ENCODE results near the gene PPFIA3.

DNA sequence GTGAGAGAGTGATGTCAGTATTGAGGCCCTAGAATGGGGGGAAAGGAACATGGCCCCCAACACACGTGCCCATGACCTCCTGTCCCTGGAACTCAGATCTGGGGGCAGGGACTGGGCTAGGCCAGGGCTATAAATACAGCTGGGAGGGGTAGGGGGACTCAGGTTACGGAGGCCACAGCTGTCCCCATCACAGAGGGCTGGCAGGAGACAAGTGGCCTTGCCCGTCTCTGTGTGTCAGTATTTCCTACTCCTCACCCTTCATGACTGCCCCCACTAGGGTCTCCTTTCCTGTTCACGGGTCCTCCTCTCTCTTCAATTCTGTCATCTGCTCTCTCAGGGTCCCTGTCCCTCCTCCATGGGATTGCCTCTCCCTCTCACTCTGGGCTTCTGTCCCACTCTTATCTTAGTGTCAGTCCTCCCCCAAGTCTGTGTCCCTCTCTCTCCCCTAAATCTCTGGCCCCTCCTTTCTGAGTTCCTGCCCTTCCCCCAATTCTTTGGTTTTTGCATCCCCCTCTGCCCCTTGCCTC is 36.5 kb downstream of the PPFIA3 start:
- TF ChIP-seq, protein P1, sequence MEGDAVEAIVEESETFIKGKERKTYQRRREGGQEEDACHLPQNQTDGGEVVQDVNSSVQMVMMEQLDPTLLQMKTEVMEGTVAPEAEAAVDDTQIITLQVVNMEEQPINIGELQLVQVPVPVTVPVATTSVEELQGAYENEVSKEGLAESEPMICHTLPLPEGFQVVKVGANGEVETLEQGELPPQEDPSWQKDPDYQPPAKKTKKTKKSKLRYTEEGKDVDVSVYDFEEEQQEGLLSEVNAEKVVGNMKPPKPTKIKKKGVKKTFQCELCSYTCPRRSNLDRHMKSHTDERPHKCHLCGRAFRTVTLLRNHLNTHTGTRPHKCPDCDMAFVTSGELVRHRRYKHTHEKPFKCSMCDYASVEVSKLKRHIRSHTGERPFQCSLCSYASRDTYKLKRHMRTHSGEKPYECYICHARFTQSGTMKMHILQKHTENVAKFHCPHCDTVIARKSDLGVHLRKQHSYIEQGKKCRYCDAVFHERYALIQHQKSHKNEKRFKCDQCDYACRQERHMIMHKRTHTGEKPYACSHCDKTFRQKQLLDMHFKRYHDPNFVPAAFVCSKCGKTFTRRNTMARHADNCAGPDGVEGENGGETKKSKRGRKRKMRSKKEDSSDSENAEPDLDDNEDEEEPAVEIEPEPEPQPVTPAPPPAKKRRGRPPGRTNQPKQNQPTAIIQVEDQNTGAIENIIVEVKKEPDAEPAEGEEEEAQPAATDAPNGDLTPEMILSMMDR (IDR thresholded peaks at IDR 0.05): no peak
- no peak for TF ChIP-seq EP300 (IDR thresholded peaks at IDR 0.05)
- TF ChIP-seq, protein P2, sequence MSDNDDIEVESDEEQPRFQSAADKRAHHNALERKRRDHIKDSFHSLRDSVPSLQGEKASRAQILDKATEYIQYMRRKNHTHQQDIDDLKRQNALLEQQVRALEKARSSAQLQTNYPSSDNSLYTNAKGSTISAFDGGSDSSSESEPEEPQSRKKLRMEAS (IDR thresholded peaks at IDR 0.05): no peak
- no peak for TF ChIP-seq JUN (IDR thresholded peaks at IDR 0.05)
- no peak for TF ChIP-seq POLR2AphosphoS2 (conservative IDR thresholded peaks at IDR 0.05; ENCODE audit: low read length)
- TF ChIP-seq POLR2A (IDR thresholded peaks at IDR 0.05; ENCODE audit: low read length): no peak
- TF ChIP-seq, protein P3, sequence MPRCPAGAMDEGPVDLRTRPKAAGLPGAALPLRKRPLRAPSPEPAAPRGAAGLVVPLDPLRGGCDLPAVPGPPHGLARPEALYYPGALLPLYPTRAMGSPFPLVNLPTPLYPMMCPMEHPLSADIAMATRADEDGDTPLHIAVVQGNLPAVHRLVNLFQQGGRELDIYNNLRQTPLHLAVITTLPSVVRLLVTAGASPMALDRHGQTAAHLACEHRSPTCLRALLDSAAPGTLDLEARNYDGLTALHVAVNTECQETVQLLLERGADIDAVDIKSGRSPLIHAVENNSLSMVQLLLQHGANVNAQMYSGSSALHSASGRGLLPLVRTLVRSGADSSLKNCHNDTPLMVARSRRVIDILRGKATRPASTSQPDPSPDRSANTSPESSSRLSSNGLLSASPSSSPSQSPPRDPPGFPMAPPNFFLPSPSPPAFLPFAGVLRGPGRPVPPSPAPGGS (IDR thresholded peaks at IDR 0.05): no peak
